Measurements from ENCODE around the gene UBQLN3.

UBQLN3 gene

GRCh38 chr11:5509803-5510202 lies at the start of gene UBQLN3:
UBQLN3 (minus strand) TSS chr11:5509957; CDS start chr11:5509558, 399 bp downstream.
- no peak for TF ChIP-seq CTCF (conservative IDR thresholded peaks at IDR 0.05; ENCODE audit: low read depth, low read length)
- H3K4me1 ChIP-seq (ENCODE audit: low read depth, poor library complexity, severe bottlenecking) = no peaks in the 10 kb centered on the region
- H3K27me3 ChIP-seq (ENCODE audit: insufficient read depth, low read depth) = no peaks in the 10 kb centered on the region
- H3K4me3 ChIP-seq (IDR thresholded peaks at IDR 0.05; ENCODE audit: insufficient read depth, low read depth, low read length) = no peak within 1 kb of the TSS
- H3K4me2 ChIP-seq = no peak within 1 kb of the TSS
- no peak within 1 kb of the TSS for H2AFZ ChIP-seq (ENCODE audit: low read depth)
- no peak within 1 kb of the TSS for H3K9ac ChIP-seq
- H3K36me3 ChIP-seq (ENCODE audit: insufficient read depth) = no peaks in the 10 kb centered on the region
- no peaks in the 10 kb centered on the region for H4K20me1 ChIP-seq (ENCODE audit: insufficient read depth)
- no peaks in the 10 kb centered on the region for H3K79me2 ChIP-seq (ENCODE audit: insufficient read depth, low read depth)
- no peak within 1 kb of the TSS for H3K27ac ChIP-seq

GRCh38 chr11:5557751-5558150 lies 48.0 kb upstream of the UBQLN3 start:
- H3K36me3 ChIP-seq (ENCODE audit: insufficient read depth) = no peaks in the 10 kb centered on the region
- no peaks in the 10 kb centered on the region for H3K4me1 ChIP-seq (ENCODE audit: low read depth, poor library complexity, severe bottlenecking)
- no peak for TF ChIP-seq CTCF (conservative IDR thresholded peaks at IDR 0.05; ENCODE audit: low read depth, low read length)

GRCh38 chr11:5556596-5557188 lies 46.9 kb upstream of the UBQLN3 start:
- no peak overlapping the region for H3K4me2 ChIP-seq
- no peak overlapping the region for H3K27ac ChIP-seq
- H3K4me3 ChIP-seq (IDR thresholded peaks at IDR 0.05; ENCODE audit: insufficient read depth, low read depth, low read length) = no peak overlapping the region
- no peaks in the 10 kb centered on the region for H3K4me1 ChIP-seq (ENCODE audit: low read depth, poor library complexity, severe bottlenecking)
- H3K9ac ChIP-seq = no peak overlapping the region
- no peaks in the 10 kb centered on the region for H4K20me1 ChIP-seq (ENCODE audit: insufficient read depth)
- H2AFZ ChIP-seq (ENCODE audit: low read depth) = no peak overlapping the region
- H3K27me3 ChIP-seq (ENCODE audit: insufficient read depth, low read depth) = no peaks in the 10 kb centered on the region
- no peaks in the 10 kb centered on the region for H3K79me2 ChIP-seq (ENCODE audit: insufficient read depth, low read depth)
- H3K36me3 ChIP-seq (ENCODE audit: insufficient read depth) = no peaks in the 10 kb centered on the region
- TF ChIP-seq CTCF (conservative IDR thresholded peaks at IDR 0.05; ENCODE audit: low read depth, low read length) = no peak

More at GRCh38 chr11:5557751-5558150, 48.0 kb upstream of the UBQLN3 start:
- no peak overlapping the region for H3K4me2 ChIP-seq
- H3K4me3 ChIP-seq (IDR thresholded peaks at IDR 0.05; ENCODE audit: insufficient read depth, low read depth, low read length) = no peak overlapping the region
- H3K27me3 ChIP-seq (ENCODE audit: insufficient read depth, low read depth) = no peaks in the 10 kb centered on the region
- no peaks in the 10 kb centered on the region for H4K20me1 ChIP-seq (ENCODE audit: insufficient read depth)
- no peak overlapping the region for H2AFZ ChIP-seq (ENCODE audit: low read depth)
- no peak overlapping the region for H3K9ac ChIP-seq
- no peaks in the 10 kb centered on the region for H3K79me2 ChIP-seq (ENCODE audit: insufficient read depth, low read depth)
- H3K27ac ChIP-seq = no peak overlapping the region

GRCh38 chr11:5553343-5553742 lies 43.6 kb upstream of the UBQLN3 start:
- no peak; the same call in 1 of the 2 replicates for TF ChIP-seq CTCF (conservative IDR thresholded peaks at IDR 0.05; ENCODE audit: low read depth, low read length)
- Histone ChIP-seq H3K79me2 (ENCODE audit: insufficient read depth, low read depth) (no peaks in the 10 kb centered on the region), H4K20me1 (ENCODE audit: insufficient read depth) (no peaks in the 10 kb centered on the region), H3K4me2 (no peak overlapping the region), H3K4me3 (IDR thresholded peaks at IDR 0.05; ENCODE audit: insufficient read depth, low read depth, low read length) (no peak overlapping the region), H3K9ac (no peak overlapping the region), H3K36me3 (ENCODE audit: insufficient read depth) (no peaks in the 10 kb centered on the region), H2AFZ (ENCODE audit: low read depth) (no peak overlapping the region), H3K27me3 (ENCODE audit: insufficient read depth, low read depth) (no peaks in the 10 kb centered on the region), H3K27ac (no peak overlapping the region), H3K4me1 (ENCODE audit: low read depth, poor library complexity, severe bottlenecking) (no peaks in the 10 kb centered on the region)

Measured in KMS-11 (cell line).